ENCODE data around the gene BAZ2B. TPM values are rescaled to one million over a fixed set of nuclear protein-coding genes. Genes with fewer than 3 reads are reported as not detected.
A peak's percentile ranks its signal among the peaks of the same experiment; 100 is the strongest.

BAZ2B gene
- total and polyA plus RNA-seq, 2 donors (not counting 3 experiments of a cell fraction or from before 2014, with no cell fraction given): 22.1 to 73.8 TPM

DNA sequence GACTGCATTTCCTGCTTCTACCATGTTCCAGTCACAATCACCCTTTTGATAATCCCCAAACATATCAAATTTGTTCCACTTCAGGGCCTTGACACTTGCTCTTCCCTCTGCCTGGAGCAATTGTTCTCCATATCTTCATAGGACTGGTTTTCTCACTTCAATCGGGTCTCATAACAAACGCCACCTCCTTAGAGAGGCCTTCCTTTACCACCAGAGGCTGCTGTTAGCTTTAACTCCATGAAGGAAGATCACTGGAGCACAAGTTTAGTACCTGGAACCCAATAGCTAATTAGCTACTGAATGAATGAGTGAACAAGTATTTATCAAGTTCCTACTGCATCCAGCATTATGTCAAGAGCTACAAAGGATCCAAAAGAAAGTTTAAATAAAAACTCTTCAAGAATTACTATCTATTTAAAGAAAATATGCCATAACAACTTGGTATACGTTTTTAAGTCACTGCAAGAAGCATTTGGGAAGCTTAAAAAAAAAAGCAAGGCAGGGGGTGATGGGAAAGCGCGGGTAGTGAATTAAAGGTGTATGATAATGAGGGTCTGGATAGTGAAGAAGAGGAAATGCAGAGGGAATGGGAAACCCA, 58.8 kb downstream of the BAZ2B start:
- no peak overlapping the region for H3K27ac ChIP-seq (ENCODE audit: insufficient read depth, low read depth, low read length)
- H3K27me3 ChIP-seq (ENCODE audit: control insufficient read depth in 2 of 2, insufficient read depth in 2 of 2, low read length in 2 of 2): no peaks in the 10 kb centered on the region
- BruUV-seq (replicated peaks): no TSS peak
- no peak overlapping the region for H3K9ac ChIP-seq (replicated peaks; ENCODE audit: extremely low read depth, insufficient read depth, low read length)
- TF ChIP-seq CTCF (IDR thresholded peaks at IDR 0.05; ENCODE audit: extremely low read depth in 1 of 2, insufficient read depth in 1 of 2, low read depth in 1 of 2, low read length in 2 of 2) (peak in 1 of 2 donors; percentile 18), EZH2 (IDR thresholded peaks at IDR 0.05; ENCODE audit: borderline replicate concordance, low read depth, low read length, severe bottlenecking) (no peak), POLR2A (IDR thresholded peaks at IDR 0.05; ENCODE audit: low read depth, low read length) (no peak)
- H2AFZ ChIP-seq (ENCODE audit: low read depth, low read length): no peak overlapping the region
- CTCF ChIA-PET: interaction anchor here (0.8 to 1.9 kb wide), 4 partner anchors 118 to 154 kb away, joined by 3 to 6 read pairs (median 4); partner anchors contain the start of gene MARCHF7
- intact Hi-C loops (cut with micrococcal nuclease) (no loop called here), dilution Hi-C loops (cut with MboI; ENCODE audit: extremely low pct_ligation_motif_present, low sequenced_read_pairs) (no loop called here)
- peaks cover 4% of the 10 kb centered on the region for H3K4me1 ChIP-seq (ENCODE audit: control insufficient read depth, extremely low read depth, insufficient read depth, low read length)
- no peak overlapping the region for H3K4me3 ChIP-seq (replicated peaks in 1 of 3; ENCODE audit: insufficient read depth in 1 of 3, low read depth in 1 of 3, low read length in 3 of 3)
- DNase-seq (ENCODE audit: low read depth, low spot score): peak; percentile 40
- no peaks in the 10 kb centered on the region for H3K9me3 ChIP-seq (replicated peaks; ENCODE audit: control insufficient read depth, insufficient read depth, low read length)
- no peaks in the 10 kb centered on the region for H3K79me2 ChIP-seq (ENCODE audit: control insufficient read depth, insufficient read depth, low read length)
- H3K36me3 ChIP-seq (ENCODE audit: control insufficient read depth in 2 of 2, extremely low read depth in 1 of 2, insufficient read depth in 2 of 2, low read length in 2 of 2): no peaks in the 10 kb centered on the region
- no peaks in the 10 kb centered on the region for H3K9me1 ChIP-seq (replicated peaks; ENCODE audit: control insufficient read depth, extremely low read depth, insufficient read depth, low read length)
- no peaks in the 10 kb centered on the region for H4K20me1 ChIP-seq (replicated peaks; ENCODE audit: control insufficient read depth, extremely low read depth, insufficient read depth, low read length)
- H3K4me2 ChIP-seq (ENCODE audit: insufficient read depth, low read length): no peak overlapping the region
- FAIRE-seq: no peak
- POLR2A ChIA-PET: no interaction called here

DNA sequence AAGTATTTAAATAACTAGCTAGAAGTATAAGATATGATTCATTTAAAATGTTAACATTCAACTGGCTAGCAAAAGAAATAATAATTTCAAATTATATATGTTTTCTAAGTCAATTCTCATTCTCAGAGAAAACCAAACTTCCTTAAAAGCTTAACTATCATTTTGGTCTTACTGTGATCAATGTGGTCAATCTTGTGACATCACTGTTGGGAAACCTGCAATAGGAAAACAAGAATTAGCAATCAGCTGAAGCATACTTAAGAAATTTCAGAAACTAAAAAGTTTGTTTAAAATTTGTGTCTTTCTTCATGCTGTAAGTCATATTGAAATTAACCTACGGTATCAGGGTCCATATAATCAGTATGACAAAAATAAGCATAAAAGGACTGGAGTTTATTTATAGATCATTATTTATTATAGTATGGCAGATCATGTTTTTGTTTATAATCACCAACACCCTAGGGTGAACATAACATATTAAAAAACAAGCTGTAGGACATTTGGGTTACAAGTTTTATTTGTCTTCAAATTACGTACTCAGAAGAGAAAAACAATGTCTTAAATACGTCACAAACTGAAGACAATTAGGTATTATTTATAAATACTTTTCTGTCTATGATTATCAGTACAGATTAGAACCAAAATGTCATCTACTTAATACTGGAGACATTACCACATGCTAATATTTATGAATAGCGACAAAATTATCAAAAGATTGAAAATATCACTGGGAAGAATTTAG, 60.5 kb downstream of the BAZ2B start:
- Histone ChIP-seq H3K9me1 (replicated peaks; ENCODE audit: control insufficient read depth, extremely low read depth, insufficient read depth, low read length) (no peaks in the 10 kb centered on the region), H3K4me3 (replicated peaks in 1 of 3; ENCODE audit: insufficient read depth in 1 of 3, low read depth in 1 of 3, low read length in 3 of 3) (no peak overlapping the region), H2AFZ (ENCODE audit: low read depth, low read length) (no peak overlapping the region), H3K36me3 (ENCODE audit: control insufficient read depth in 2 of 2, extremely low read depth in 1 of 2, insufficient read depth in 2 of 2, low read length in 2 of 2) (no peaks in the 10 kb centered on the region), H4K20me1 (replicated peaks; ENCODE audit: control insufficient read depth, extremely low read depth, insufficient read depth, low read length) (no peaks in the 10 kb centered on the region), H3K9ac (replicated peaks; ENCODE audit: extremely low read depth, insufficient read depth, low read length) (no peak overlapping the region), H3K27me3 (ENCODE audit: control insufficient read depth in 2 of 2, insufficient read depth in 2 of 2, low read length in 2 of 2) (no peaks in the 10 kb centered on the region), H3K4me2 (ENCODE audit: insufficient read depth, low read length) (no peak overlapping the region), H3K79me2 (ENCODE audit: control insufficient read depth, insufficient read depth, low read length) (no peaks in the 10 kb centered on the region), H3K27ac (ENCODE audit: insufficient read depth, low read depth, low read length) (no peak overlapping the region), H3K4me1 (ENCODE audit: control insufficient read depth, extremely low read depth, insufficient read depth, low read length) (peaks cover 4% of the 10 kb centered on the region), H3K9me3 (replicated peaks; ENCODE audit: control insufficient read depth, insufficient read depth, low read length) (no peaks in the 10 kb centered on the region)
- FAIRE-seq: no peak
- ChIA-PET CTCF (interaction anchor here (1.2 kb wide), 1 partner anchor 12 kb away, joined by 3 read pairs; no protein-coding TSS in a partner anchor), POLR2A (no interaction called here)
- intact Hi-C loops (cut with micrococcal nuclease): no loop called here
- no peak for TF ChIP-seq GATA2 (IDR thresholded peaks at IDR 0.05; ENCODE audit: insufficient read depth, insufficient read length, low read depth, low read length)
- no peak for TF ChIP-seq JUN (IDR thresholded peaks at IDR 0.05; ENCODE audit: borderline replicate concordance, insufficient read depth, insufficient read length, low read depth)
- no peak for TF ChIP-seq POLR2AphosphoS5 (IDR thresholded peaks at IDR 0.05; ENCODE audit: insufficient read depth, low read depth, low read length)
- TF ChIP-seq EZH2 (IDR thresholded peaks at IDR 0.05; ENCODE audit: borderline replicate concordance, low read depth, low read length, severe bottlenecking): no peak
- no peak for TF ChIP-seq CTCF (IDR thresholded peaks at IDR 0.05; ENCODE audit: extremely low read depth in 1 of 2, insufficient read depth in 1 of 2, low read depth in 1 of 2, low read length in 2 of 2)
- no peak for TF ChIP-seq POLR2A (IDR thresholded peaks at IDR 0.05; ENCODE audit: low read depth, low read length)
- TF ChIP-seq, protein P1, sequence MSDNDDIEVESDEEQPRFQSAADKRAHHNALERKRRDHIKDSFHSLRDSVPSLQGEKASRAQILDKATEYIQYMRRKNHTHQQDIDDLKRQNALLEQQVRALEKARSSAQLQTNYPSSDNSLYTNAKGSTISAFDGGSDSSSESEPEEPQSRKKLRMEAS (IDR thresholded peaks at IDR 0.05; ENCODE audit: insufficient read depth, insufficient read length): no peak
- no peak for TF ChIP-seq MYC (IDR thresholded peaks at IDR 0.05; ENCODE audit: low read depth, low read length)
- no peak for TF ChIP-seq FOS (IDR thresholded peaks at IDR 0.05; ENCODE audit: borderline replicate concordance, insufficient read depth, low read length)
- no peak for DNase-seq (ENCODE audit: low read depth, low spot score)
- dilution Hi-C loops (cut with MboI; ENCODE audit: extremely low pct_ligation_motif_present, low sequenced_read_pairs): no loop called here
- BruUV-seq (replicated peaks): no TSS peak

Data from endothelial cell of umbilical vein (primary cell).